Subcutaneous abdominal adipose tissue (tissue), 5 donors: Measurements from ENCODE around the gene SIK3.
"Not testable (repeated sequence)": the region's sequence is repeated elsewhere in the genome, so short reads cannot be mapped to it uniquely, and the experiment has no call there.

Experiments
- H3K27ac ChIP-seq: one replicate; pipeline ENCODE4 v1.7.0; 2013; ENCODE audit warnings: low read depth, mild to moderate bottlenecking, inconsistent platforms, low read length, moderate library complexity
- H3K27me3 ChIP-seq, 5 donors: one replicate each; pipeline ENCODE4 v1.7.0; 2013; ENCODE audit warnings: low read length in 5 of 5, inconsistent platforms in 1 of 5; ENCODE audit not compliant: control insufficient read depth in 5 of 5, insufficient read depth in 4 of 5
- H3K36me3 ChIP-seq, 5 donors: one replicate each; pipeline ENCODE4 v1.7.0; 2013; ENCODE audit warnings: low read length in 5 of 5; ENCODE audit not compliant: control insufficient read depth in 5 of 5, insufficient read depth in 5 of 5
- H3K4me1 ChIP-seq, 5 donors: one replicate each; pipeline ENCODE4 v1.7.0; 2013; ENCODE audit warnings: low read length in 5 of 5, mild to moderate bottlenecking in 3 of 5, moderate library complexity in 1 of 5; ENCODE audit not compliant: control insufficient read depth in 5 of 5, insufficient read depth in 5 of 5
- H3K4me3 ChIP-seq, 5 donors: one replicate each; pipeline ENCODE4 v1.7.0; 2013; ENCODE audit warnings: low read length in 5 of 5, low read depth in 1 of 5
- H3K9ac ChIP-seq, 5 donors: one replicate each; pipeline ENCODE4 v1.7.0; 2013; ENCODE audit warnings: low read length in 5 of 5, mild to moderate bottlenecking in 4 of 5, moderate library complexity in 3 of 5
- H3K9me3 ChIP-seq, 5 donors: one replicate each; pipeline ENCODE4 v1.7.0; 2013; ENCODE audit warnings: low read length in 5 of 5; ENCODE audit not compliant: control insufficient read depth in 5 of 5
- donor health status: healthy.
- donor health status: healthy.
- donor health status: healthy.
- donor health status: healthy.
- donor health status: healthy.

SIK3 gene

DNA sequence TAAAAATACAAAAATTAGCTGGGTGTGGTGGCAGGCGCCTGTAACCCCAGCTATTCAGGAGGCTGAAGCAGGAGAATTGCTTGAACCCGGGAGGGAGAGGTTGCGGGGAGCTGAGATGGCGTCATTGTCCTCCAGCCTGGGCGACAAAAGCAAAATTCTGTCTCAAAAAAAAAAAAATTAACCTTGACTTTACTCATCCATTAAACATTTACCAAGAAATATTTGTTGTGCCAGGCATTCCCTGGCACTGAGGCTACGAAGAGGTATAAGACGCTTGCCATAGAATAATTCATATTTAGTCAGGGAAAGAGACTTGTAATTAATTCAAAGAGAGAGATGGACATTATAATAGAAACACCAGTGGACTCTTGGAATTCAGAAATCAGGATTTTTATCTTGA lies 32.7 kb upstream of the SIK3 start:
- Histone ChIP-seq H3K9me3 (no peaks in the 10 kb centered on the region), H3K27ac (no peak overlapping the region), H3K4me3 (no peak overlapping the region), H3K27me3 (no peaks in the 10 kb centered on the region), H3K9ac (no peak overlapping the region), H3K4me1 (no peaks in the 10 kb centered on the region), H3K36me3 (no peaks in the 10 kb centered on the region)

DNA sequence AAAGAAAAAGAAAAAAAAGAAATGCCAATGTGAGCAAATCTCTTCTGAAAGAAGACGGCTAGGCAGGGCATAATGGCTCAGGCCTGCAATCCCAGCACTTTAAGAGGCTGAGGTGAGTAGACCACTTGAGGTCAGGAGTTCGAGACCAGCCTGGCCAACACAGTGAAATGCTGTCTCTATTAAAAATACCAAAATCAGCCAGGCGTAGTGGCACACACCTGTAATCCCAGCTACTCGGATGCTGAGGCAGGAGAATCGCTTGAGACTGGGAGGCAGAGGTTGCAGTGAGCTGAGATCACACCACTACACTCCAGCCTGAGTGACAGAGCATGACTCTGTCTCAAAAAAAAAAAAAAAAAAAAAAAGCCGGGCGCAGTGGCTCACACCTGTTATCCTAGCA lies 32.2 kb upstream of the SIK3 start:
- H3K36me3 ChIP-seq, H3K27ac ChIP-seq, H3K9ac ChIP-seq, H3K27me3 ChIP-seq, H3K4me3 ChIP-seq, H3K4me1 ChIP-seq, H3K9me3 ChIP-seq: not testable (repeated sequence)

GRCh38 chr11:117128289-117128688 lies 30.1 kb upstream of the SIK3 start:
- Histone ChIP-seq H3K9me3 (no peaks in the 10 kb centered on the region), H3K27ac (no peak overlapping the region), H3K4me1 (no peaks in the 10 kb centered on the region)

GRCh38 chr11:117127171-117127901 lies 29.1 kb upstream of the SIK3 start:
- H3K4me1 ChIP-seq = no peaks in the 10 kb centered on the region
- H3K9me3 ChIP-seq = no peaks in the 10 kb centered on the region
- H3K36me3 ChIP-seq = no peaks in the 10 kb centered on the region
- no peak overlapping the region for H3K9ac ChIP-seq
- H3K27ac ChIP-seq = no peak overlapping the region
- no peak overlapping the region for H3K4me3 ChIP-seq
- peaks cover 0 to 2% (median 0%) of the 10 kb centered on the region in 5 donors for H3K27me3 ChIP-seq

More at GRCh38 chr11:117128289-117128688, 30.1 kb upstream of the SIK3 start:
- Histone ChIP-seq H3K9ac (no peak overlapping the region), H3K4me3 (no peak overlapping the region), H3K27me3 (peaks cover 0 to 2% (median 0%) of the 10 kb centered on the region in 5 donors), H3K36me3 (no peaks in the 10 kb centered on the region)

DNA sequence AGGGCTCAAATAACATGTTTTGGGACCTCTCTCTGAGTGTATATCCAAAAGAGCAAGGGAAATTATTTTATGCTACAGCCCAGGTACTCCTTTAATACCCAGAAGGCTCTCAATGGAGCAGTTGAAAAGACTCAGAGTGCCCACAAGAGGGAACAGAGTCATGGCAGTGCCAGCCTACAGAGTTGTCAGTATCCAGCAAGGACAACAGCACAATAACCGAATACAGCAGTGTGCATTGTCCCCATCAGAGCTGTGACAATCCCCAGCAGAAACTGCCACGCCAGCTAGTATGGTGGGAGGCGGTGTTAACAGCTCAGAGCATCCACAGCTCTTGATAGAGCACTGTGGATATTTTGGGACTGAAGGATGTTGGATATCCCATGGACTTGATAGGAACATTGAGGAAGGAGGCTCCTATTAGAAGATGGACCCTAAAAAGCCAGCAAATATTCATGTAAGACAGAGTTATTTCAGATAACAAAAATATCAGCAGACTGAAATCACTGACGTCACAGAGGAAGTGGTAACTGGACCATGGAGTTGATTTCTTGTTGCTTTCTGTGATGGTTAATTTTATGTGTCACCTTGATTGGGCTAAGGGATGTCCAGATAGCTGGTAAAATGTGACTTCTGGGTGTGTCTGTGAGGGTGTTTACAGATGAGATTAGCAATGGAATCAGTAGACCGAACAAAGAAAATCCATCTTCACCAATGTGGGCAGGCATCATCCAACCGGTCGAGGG lies 28.2 kb upstream of the SIK3 start:
- Histone ChIP-seq H3K4me1 (no peaks in the 10 kb centered on the region), H3K36me3 (no peaks in the 10 kb centered on the region), H3K9me3 (no peaks in the 10 kb centered on the region), H3K4me3 (no peak overlapping the region), H3K27me3 (peaks cover 0 to 2% (median 0%) of the 10 kb centered on the region in 5 donors), H3K9ac (no peak overlapping the region), H3K27ac (no peak overlapping the region)

- Histone ChIP-seq H3K36me3 (no peaks in the 10 kb centered on the region), H3K9me3 (no peaks in the 10 kb centered on the region), H3K4me3 (no peak overlapping the region), H3K9ac (no peak overlapping the region), H3K27ac (no peak overlapping the region), H3K27me3 (peaks cover 0 to 2% (median 0%) of the 10 kb centered on the region in 5 donors), H3K4me1 (no peaks in the 10 kb centered on the region)
These were observed 24.3 kb upstream of the SIK3 start for GRCh38 chr11:117122556-117122955.

DNA sequence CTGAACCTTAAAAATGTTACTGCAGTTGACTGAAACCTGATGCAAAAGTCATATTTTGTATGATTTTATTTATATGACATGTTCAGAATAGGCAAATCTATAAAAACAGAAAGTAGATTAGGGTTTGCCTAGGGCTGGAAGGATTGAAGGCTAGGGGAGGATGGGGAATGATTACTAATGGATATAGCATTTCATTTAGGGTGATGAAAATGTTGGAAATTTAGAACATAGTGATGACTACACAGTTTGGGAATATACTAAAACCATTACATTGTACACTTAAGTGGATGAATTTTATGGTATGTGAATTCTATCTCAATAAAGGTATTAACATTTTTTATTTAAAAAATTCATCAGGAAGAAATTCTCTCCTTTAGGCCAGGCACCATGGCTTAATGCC lies 22.9 kb upstream of the SIK3 start:
- Histone ChIP-seq H3K27me3 (peaks cover 0 to 2% (median 0%) of the 10 kb centered on the region in 5 donors), H3K27ac (no peak overlapping the region), H3K4me1 (no peaks in the 10 kb centered on the region), H3K9me3 (no peaks in the 10 kb centered on the region), H3K36me3 (no peaks in the 10 kb centered on the region), H3K9ac (no peak overlapping the region), H3K4me3 (no peak overlapping the region)

DNA sequence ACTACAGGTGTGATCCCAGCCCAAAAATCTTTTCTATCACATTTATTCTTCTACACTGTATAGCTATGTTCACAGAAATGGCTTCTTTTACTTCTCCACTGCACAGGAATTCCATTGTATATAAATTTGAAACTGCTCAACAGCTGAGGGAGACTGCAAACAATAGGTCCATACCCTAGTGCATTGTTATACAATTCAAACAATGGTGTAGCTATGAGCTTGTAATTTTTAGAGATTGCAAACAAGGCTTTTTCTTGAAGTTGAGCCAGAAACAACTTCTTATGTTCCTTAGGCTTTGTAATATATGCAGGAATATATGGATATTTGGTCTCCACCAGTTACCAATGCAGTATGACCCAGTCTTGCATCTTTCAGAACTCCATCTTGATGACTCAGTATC lies 19.5 kb upstream of the SIK3 start:
- no peaks in the 10 kb centered on the region for H3K9me3 ChIP-seq
- H3K9ac ChIP-seq = no peak overlapping the region
- no peaks in the 10 kb centered on the region for H3K4me1 ChIP-seq
- no peak overlapping the region for H3K27ac ChIP-seq
- H3K4me3 ChIP-seq = no peak overlapping the region
- H3K36me3 ChIP-seq = no peaks in the 10 kb centered on the region
- H3K27me3 ChIP-seq = no peaks in the 10 kb centered on the region

- H3K27ac ChIP-seq, H3K4me1 ChIP-seq, H3K4me3 ChIP-seq, H3K9ac ChIP-seq, H3K36me3 ChIP-seq, H3K27me3 ChIP-seq, H3K9me3 ChIP-seq: not testable (repeated sequence)
These were observed 14.7 kb upstream of the SIK3 start for GRCh38 chr11:117112939-117113338.

GRCh38 chr11:117112497-117112896 lies 14.3 kb upstream of the SIK3 start:
- H3K9me3 ChIP-seq, H3K9ac ChIP-seq, H3K36me3 ChIP-seq, H3K4me1 ChIP-seq, H3K27me3 ChIP-seq, H3K4me3 ChIP-seq, H3K27ac ChIP-seq: not testable (repeated sequence)
